ENCODE data around the gene NDUFA12.

The NDUFA12 gene

DNA sequence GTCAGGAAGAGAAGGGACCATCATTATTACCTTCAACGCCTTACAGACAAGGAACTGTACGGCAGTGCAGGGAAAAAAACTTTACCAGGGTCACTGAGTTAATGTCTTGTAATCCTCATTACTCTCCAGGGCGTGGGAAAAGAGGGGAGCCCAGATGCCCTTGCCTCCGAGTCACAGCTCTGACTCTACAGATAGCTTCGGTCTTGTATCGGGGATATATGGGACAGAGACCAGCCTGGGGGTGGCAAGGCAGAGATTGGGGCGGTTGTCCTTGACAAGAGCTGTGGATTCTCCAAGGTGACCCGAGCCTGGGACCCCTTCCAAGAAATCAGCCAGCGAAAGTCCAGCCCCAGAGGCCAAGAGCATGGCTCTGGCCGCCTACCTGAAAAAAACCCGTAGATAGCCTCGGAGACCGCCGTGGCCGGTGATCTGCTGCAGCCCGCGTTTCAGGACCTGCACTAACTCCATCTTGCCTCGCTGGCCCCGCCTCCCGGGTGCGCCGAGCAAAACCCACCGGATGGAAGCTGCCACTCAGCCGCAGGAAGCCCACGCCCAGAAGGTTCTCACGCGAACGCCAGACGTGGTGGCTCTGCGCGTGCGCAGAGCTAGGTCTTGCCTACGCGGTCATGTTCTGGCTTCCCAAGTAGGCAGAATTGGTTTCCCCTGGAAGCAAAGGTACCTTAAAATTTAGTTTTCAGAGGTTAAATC lies at the start of gene NDUFA12:
Gene NDUFA12, minus strand, starts transcription at position 485 of the 708 bp plus-strand sequence. Its CDS starts 17 bp downstream, at position 468.
- Histone ChIP-seq H3F3A (ENCODE audit: insufficient read depth, low read length) (no peaks in the 10 kb centered on the region; the same call in 1 of the 2 replicates), H3K4me2 (ENCODE audit: low read depth, low read length) (peak within 1 kb of the TSS; percentile 84), H3K4me3 (ENCODE audit: low read length) (peak within 1 kb of the TSS; percentile 91), H4K20me1 (ENCODE audit: insufficient read depth, low read length) (no peaks in the 10 kb centered on the region), H3K36me3 (replicated peaks; ENCODE audit: insufficient read depth, low read length) (no peaks in the 10 kb centered on the region), H3K4me1 (ENCODE audit: low read length) (no peaks in the 10 kb centered on the region), H3K9ac (ENCODE audit: low read length) (peak within 1 kb of the TSS; percentile 85), H3K27me3 (replicated peaks; ENCODE audit: insufficient read depth, low read length) (no peaks in the 10 kb centered on the region), H3K9me2 (replicated peaks; ENCODE audit: insufficient read depth, low read length) (no peaks in the 10 kb centered on the region), H3K27ac (ENCODE audit: low read length) (peak within 1 kb of the TSS; percentile 62), H3K9me3 (replicated peaks; ENCODE audit: insufficient read depth, low read length) (no peaks in the 10 kb centered on the region), H3K79me2 (ENCODE audit: low read length) (peaks cover 51% of the 10 kb centered on the region), H2AFZ (ENCODE audit: low read length) (peak within 1 kb of the TSS; percentile 89)
- TF ChIP-seq, protein P1, sequence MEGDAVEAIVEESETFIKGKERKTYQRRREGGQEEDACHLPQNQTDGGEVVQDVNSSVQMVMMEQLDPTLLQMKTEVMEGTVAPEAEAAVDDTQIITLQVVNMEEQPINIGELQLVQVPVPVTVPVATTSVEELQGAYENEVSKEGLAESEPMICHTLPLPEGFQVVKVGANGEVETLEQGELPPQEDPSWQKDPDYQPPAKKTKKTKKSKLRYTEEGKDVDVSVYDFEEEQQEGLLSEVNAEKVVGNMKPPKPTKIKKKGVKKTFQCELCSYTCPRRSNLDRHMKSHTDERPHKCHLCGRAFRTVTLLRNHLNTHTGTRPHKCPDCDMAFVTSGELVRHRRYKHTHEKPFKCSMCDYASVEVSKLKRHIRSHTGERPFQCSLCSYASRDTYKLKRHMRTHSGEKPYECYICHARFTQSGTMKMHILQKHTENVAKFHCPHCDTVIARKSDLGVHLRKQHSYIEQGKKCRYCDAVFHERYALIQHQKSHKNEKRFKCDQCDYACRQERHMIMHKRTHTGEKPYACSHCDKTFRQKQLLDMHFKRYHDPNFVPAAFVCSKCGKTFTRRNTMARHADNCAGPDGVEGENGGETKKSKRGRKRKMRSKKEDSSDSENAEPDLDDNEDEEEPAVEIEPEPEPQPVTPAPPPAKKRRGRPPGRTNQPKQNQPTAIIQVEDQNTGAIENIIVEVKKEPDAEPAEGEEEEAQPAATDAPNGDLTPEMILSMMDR (IDR thresholded peaks at IDR 0.05; ENCODE audit: low read length): no peak
- TF ChIP-seq EZH2phosphoT487 (IDR thresholded peaks at IDR 0.05; ENCODE audit: low read length) (no peak), EZH2 (optimal IDR thresholded peaks at IDR 0.05; ENCODE audit: low read depth, low read length) (no peak)
- peak; percentile 99 for DNase-seq

DNA sequence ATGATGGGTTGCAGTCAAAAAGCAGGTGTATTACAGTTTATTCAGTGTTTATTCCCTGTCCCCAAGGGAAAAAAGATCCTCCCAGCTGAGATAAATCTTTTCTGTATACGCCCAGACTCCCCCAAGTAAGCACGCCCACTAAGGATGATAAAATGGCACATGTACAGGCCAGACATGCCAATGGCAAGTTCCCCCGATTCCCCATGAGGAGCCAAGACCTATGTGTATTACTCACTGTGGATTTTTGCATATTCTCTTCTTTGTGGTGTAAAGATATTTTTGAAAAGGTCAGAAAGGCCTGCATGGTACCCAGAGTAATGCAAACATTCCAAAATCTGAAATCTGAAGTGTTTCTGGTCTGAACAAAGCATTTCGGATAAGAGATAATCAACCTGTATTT lies 47.7 kb upstream of the NDUFA12 start:
- Histone ChIP-seq H3K79me2 (ENCODE audit: low read length) (no peaks in the 10 kb centered on the region), H3K4me2 (ENCODE audit: low read depth, low read length) (no peak overlapping the region), H3K36me3 (replicated peaks; ENCODE audit: insufficient read depth, low read length) (0 out of 2 replicates have a peak, but pooled peaks cover 5% of the 10 kb centered on the region), H3F3A (ENCODE audit: insufficient read depth, low read length) (no peaks in the 10 kb centered on the region), H4K20me1 (ENCODE audit: insufficient read depth, low read length) (no peaks in the 10 kb centered on the region), H3K9ac (ENCODE audit: low read length) (no peak overlapping the region), H2AFZ (ENCODE audit: low read length) (no peak overlapping the region), H3K27ac (ENCODE audit: low read length) (no peak overlapping the region), H3K27me3 (replicated peaks; ENCODE audit: insufficient read depth, low read length) (no peaks in the 10 kb centered on the region), H3K9me3 (replicated peaks; ENCODE audit: insufficient read depth, low read length) (no peaks in the 10 kb centered on the region), H3K9me2 (replicated peaks; ENCODE audit: insufficient read depth, low read length) (no peaks in the 10 kb centered on the region), H3K4me1 (ENCODE audit: low read length) (no peaks in the 10 kb centered on the region), H3K4me3 (ENCODE audit: low read length) (no peak overlapping the region)
- no peak for DNase-seq
- TF ChIP-seq, protein P1 (IDR thresholded peaks at IDR 0.05; ENCODE audit: low read length): no peak
- TF ChIP-seq EZH2 (optimal IDR thresholded peaks at IDR 0.05; ENCODE audit: low read depth, low read length) (no peak), EZH2phosphoT487 (IDR thresholded peaks at IDR 0.05; ENCODE audit: low read length) (no peak)

DNA sequence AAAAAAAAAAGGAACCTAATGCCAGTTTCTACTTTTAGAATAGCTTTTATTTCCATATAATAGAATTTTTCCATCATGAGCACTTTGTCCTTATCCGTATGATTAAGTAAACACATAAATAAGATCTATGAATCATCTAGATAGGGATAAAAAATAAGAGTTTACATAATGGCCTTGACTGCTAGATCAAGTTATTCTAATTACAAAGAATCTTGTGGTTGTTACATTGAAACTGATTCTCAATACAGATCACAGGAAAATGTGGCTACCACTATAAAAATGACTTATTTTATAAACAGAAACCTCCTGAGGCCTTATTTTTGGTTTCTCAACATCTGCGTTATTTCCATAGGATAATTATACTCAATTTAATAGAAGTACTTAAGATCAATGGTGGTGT lies 34.4 kb upstream of the NDUFA12 start:
- Histone ChIP-seq H3K4me2 (ENCODE audit: low read depth, low read length) (no peak overlapping the region), H3K79me2 (ENCODE audit: low read length) (no peaks in the 10 kb centered on the region)

More for the DNA sequence above, 34.4 kb upstream of the NDUFA12 start:
- no peak overlapping the region for H3K9ac ChIP-seq (ENCODE audit: low read length)
- H3K27ac ChIP-seq (ENCODE audit: low read length): no peak overlapping the region
- H3F3A ChIP-seq (ENCODE audit: insufficient read depth, low read length): no peaks in the 10 kb centered on the region
- no peaks in the 10 kb centered on the region for H3K9me3 ChIP-seq (replicated peaks; ENCODE audit: insufficient read depth, low read length)
- no peaks in the 10 kb centered on the region for H3K36me3 ChIP-seq (replicated peaks; ENCODE audit: insufficient read depth, low read length)
- DNase-seq: no peak
- no peak overlapping the region for H2AFZ ChIP-seq (ENCODE audit: low read length)
- no peaks in the 10 kb centered on the region for H4K20me1 ChIP-seq (ENCODE audit: insufficient read depth, low read length)
- no peak overlapping the region for H3K4me3 ChIP-seq (ENCODE audit: low read length)
- H3K27me3 ChIP-seq (replicated peaks; ENCODE audit: insufficient read depth, low read length): no peaks in the 10 kb centered on the region
- TF ChIP-seq, protein P1 (IDR thresholded peaks at IDR 0.05; ENCODE audit: low read length): no peak
- no peak for TF ChIP-seq EZH2phosphoT487 (IDR thresholded peaks at IDR 0.05; ENCODE audit: low read length)
- TF ChIP-seq EZH2 (optimal IDR thresholded peaks at IDR 0.05; ENCODE audit: low read depth, low read length): no peak
- H3K9me2 ChIP-seq (replicated peaks; ENCODE audit: insufficient read depth, low read length): no peaks in the 10 kb centered on the region
- H3K4me1 ChIP-seq (ENCODE audit: low read length): no peaks in the 10 kb centered on the region

Data from MM.1S (cell line).